Hypothalamus (tissue), 51 donors: ENCODE results near the gene RNASET2.
"Not testable (repeated sequence)": the region's sequence is repeated elsewhere in the genome, so short reads cannot be mapped to it uniquely, and the experiment has no call there.

Experiments used
- DNase-seq, 51 donors: peaks; one replicate each; lab custom pipeline; 2025; lab: John Stamatoyannopoulos, UW

RNASET2 gene

DNA sequence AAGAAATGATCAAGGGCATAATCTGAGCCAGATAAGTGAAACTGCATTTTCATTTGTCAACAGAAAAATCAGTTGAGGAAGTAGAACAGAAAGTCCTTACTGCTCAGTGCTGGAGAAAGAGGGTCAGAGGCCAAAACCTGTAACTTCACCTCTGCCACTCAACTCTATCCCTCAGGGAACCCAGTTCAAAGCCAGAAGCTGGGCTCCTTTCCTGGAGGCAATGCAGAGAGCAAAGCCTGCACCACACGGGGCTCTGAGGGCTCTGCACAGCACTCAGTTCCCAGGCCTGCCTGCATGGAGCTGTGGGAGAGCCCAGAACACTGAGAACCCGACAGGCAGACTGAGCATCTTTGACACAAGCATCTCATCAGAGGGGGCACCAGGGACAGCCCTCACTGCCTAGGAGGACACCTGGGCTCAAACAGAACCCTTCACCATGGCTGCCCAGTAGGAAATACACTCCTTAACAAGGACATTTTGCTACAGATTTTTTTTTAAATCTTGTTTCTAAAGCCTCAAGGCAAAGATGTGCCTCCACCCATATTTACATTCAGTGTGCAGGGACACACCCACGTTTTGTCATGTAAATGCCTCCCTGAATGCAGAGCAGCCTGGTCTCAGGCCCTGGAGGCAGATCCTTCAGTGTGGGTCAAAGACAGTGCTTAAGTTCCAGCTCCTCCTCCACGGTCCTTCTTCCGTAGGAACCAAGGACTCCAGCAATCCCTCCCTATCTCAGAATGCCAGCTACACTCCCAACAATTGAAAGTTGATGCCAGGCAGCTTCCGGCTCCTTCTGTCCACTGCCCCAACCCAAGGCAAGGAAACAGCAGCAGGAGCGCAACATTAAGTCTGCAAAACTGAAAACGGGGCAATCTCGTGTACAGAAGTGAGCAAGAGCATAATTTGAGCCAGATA lies 6.6 kb downstream of the RNASET2 start:
- no peak for DNase-seq

DNA sequence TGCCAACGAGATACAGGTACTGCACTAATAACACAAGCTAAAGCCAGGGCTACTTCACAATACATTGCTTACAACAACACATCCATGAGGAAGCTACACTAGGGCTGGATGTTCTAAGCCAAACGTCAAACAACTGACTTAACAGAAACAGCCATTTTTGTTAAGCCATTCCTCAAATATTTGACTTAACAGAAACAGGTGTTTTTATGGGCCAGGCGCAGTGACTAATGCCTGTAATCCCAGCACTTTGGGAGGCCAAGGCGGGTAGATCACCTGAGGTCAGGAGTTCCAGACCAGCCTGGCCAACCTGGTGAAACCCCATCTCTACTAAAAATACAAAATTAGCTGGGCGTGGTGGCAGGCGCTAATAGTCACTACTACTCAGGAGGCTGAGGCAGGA lies 7.6 kb downstream of the RNASET2 start:
- DNase-seq = not testable (repeated sequence)

DNA sequence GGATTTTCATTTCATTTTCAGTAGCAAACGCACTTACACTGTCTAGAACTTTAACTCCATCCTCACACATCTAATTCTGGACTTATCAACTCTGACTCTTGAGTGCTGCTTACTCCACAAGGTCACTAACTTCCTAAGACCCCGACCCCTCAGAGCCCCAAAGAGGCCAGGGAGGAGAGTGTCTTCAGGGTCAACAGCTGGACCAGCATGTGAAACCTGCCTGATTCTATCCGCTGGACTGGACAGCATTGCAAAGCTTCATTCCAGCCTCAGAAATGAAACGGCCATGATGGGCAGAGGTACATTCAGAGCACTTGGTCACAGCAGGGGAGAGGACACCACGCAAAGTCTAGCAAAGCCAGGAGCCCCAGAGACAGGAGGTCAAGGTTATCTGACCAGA lies 9.1 kb downstream of the RNASET2 start:
- DNase-seq = no peak

DNA sequence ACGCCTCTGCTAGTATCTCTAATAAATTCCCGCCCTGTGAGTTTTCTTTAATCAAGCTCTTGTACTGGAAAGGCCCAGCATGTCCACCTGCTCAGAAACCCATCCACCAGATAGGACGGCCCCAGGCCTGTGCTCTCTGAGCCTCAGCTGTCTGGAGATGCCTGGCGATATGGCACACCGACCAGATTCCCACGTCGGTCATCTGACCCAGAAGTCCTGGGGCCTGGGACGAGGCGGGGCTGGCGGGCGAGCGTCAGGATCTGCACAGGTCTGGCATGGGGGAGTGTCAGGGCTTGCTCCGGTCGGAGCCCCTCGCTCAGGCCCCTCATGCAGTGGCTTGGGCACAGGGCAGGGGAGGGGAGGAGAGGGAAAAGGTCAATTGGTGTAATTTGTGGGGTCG lies 10.2 kb downstream of the RNASET2 start:
- DNase-seq = no peak

DNA sequence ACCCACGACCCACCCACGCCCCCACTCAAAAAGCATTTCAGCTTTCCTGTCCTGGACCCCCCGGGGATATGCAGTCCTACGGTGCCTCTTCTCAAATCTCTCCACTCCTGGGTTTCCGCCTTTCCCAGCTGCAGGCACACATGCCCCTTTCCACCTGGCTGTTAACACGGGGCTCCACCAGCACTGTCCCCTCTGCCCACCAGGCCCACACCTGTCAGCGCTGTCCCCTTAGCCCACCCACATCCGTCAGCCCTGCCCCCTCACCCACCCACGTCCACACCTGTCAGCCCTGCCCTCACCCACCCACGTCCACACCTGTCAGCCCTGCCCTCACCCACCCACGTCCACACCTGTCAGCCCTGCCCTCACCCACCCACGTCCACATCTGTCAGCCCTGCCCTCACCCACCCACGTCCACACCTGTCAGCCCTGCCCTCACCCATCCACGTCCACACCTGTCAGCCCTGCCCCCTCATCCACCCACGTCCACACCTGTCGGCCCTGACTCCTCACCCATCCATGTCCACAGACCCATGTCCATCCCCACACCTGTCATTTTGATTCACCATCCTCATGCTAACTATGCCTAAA lies 11.6 kb downstream of the RNASET2 start:
- DNase-seq = no peak

DNA sequence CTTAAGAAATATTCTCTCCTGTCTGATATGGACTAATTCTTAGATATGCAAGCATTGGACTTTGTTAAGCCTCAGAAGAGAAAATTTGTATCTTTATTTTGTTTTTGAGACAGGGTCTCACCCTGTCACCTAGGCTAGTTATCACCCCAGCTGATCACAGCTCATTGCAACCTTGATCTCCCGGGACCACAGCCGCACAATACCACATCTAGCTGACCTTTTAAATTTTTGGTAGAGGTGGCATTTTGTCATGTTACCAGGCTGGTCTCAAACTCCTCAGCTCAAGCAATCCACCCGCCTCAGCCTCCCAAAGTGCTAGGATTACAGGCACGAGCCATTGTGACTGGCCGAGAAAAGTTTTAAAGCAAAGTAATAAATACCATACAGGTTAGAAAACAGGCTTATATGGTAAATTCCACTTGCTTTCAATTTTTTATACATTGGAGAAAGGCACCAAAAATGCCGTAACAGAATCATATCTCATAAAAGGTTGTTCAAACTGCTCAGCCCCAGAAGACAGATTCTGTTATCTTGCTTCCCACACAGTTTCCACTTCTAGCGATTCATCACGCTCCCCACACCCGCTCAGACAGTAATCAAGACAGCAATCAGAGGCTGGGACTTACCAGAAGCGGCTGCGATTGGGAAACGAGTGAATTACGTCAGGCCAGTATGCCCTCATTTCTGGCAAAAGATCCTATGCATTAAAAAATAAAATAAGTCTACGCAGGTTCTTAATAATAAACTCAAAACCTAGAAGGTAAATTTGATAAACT lies 13.8 kb downstream of the RNASET2 start:
- peak in 2 of 51 donors; percentile 36 to 46 for DNase-seq

DNA sequence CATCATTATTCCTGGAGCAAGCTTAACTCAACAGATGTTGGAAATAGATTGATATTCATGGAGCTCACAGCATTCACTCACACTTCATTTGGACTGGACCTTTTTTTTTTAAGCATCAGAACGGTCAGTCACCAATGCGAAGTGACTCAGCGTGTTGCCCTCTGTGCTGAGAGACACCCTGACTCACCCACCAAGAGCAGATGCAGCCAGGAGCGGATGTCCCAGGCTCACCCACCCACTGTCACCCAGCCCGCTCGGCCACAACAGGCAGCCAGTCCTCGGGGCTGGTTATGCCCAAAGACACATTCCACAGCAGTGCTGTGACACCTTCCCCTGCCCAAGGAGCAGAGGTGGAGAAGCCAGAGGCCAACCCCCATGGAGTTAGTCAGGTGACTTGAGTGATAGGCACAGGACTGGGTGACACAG lies 15.7 kb downstream of the RNASET2 start:
- DNase-seq = peak in 1 of 51 donors; percentile 31

DNA sequence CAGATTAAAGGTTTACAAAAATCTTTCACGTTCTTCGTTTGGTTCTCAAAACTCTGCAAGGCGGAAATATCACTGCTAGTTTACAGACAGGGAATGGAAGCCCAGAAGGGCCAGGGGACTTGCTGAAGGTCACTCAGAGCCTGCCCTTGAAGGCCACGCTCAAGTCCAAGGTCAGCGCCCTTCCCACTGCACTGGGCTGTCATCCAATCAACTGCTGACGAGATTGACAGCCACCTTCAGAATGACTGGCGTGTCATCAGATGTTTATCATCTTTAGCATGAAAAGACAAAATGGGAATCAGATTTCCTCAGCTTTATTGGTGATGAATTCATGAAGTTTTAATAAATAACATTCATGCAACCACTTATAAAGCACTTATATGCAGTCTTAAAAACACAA lies 16.5 kb downstream of the RNASET2 start:
- DNase-seq = no peak

DNA sequence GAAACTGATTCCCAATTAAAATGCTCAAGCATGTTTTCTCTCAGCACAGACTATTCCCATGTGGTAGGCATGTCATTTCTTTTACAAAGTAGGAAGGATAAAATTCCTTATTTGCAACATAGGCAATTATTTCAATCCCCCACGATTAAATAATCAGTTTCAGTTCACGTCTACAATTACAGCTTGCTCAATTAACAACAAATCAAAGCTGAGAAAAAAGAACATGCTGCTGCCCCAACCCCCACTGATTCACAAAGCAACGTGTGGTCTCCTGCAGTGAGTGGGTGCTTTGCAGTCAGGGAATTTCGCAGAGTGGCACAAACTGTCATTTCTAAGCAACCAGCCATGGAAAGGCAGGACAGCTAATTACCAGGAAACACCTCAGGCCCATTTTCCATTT lies 17.0 kb downstream of the RNASET2 start:
- DNase-seq = peak in 1 of 51 donors; percentile 41

DNA sequence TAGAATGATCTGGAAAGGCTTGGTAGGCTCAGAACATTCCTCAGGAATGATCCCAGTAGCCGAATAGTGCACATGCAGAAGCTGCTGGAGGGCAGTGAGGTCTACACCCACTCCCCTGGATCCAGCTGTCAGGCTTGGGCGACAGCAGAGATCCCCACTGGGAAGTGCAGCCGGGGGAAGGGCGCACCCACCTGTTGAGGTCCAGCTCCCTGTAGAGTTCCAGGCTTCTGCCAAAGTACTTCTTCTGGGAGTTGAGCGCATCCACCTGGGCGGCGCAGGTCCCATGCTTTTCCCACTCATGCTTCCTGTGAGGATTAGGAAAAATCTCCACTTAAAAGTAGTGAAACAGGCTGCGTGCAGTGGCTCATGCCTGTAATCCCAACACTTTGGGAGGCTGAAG lies 17.6 kb downstream of the RNASET2 start:
- DNase-seq = no peak

DNA sequence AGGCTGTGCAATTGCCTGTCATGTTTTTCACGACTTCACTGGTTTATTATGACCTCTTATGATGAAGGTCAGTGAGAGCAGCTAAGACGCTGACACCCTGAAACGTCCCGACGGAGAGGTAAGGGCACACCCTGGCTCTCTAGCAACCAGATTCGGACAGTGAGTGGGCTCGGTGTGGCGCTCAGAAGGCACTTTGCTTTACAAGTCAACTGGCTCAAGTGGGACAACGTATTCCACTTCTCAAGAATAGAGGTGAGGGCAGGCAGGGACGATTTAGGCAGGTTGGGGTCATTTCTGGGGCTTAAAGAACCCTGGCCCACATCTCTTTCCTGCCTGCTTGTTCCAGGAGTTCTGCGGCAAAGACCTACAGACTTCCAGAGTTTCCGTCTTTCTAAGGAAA lies 18.2 kb downstream of the RNASET2 start:
- DNase-seq = no peak

DNA sequence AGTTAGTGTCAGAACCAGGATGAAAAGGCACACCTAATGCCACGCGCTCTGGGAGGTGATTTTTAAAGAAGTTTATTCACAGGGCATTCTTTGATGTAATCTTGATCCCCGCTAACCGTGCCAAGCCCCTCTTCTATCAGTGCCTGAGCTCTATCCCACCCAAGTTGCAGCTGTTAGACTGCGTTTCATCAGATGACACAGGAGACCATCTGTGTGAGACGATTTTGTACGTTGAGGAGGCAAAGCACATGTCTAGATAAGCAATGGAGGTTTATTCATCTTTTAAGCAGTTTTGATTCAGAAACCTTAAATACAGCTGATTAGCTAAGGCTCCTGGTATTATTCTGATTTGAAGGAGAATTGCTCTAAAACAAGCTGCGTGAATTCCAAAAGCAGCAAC lies 18.6 kb downstream of the RNASET2 start:
- DNase-seq = no peak

DNA sequence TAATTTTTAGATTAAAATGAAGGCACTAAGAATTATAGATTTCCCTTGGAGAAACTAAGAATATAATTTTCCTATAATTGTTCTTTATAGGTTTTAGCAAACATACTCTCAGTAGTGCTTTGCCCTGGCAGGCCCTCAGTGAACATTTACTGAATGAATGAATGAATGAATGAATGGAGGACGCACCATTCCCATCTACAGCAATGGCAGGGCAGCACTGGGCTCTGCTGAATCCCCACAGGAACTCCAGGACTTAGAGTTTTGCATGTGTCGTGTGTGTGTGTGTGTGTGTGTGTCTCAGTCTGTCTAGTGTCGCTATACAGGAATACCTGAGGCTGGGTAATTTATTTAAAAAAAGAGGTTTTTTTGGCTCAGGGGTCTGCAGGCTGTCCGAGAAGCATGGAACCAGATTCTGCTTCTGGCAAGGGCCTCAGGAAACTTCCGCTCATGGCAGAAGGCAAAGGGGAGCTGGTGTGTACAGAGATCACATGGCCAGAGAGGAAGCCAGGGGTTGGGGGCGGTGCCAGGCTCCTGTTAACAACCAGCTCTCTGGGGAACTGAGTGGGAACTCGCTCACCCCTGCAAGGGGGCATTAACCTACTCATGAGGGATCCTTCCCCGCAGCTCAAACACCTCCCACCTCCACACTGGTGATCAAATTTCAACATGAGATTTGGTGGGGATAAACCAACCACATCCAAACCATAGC lies 20.1 kb downstream of the RNASET2 start:
- peak in 2 of 51 donors; percentile 19 to 23 for DNase-seq

DNA sequence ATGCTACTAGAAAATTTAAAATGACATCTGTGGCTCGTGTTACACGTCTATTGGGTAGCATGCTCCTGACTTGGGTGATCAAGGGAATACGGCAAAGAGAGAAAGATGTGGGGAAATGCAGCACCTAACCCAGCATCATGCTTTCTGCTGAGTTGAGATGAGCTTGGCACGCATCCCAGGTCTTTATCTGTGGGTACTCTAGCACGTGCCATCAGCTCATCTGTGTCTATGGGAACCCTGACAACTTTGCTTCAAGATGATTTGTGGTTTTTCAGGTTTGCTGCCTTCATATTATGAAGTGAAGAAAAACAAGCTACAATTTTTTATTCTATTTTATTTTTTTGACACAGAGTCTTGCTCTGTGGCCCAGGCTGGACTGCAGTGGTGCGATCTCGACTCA lies 21.0 kb downstream of the RNASET2 start:
- no peak for DNase-seq

DNA sequence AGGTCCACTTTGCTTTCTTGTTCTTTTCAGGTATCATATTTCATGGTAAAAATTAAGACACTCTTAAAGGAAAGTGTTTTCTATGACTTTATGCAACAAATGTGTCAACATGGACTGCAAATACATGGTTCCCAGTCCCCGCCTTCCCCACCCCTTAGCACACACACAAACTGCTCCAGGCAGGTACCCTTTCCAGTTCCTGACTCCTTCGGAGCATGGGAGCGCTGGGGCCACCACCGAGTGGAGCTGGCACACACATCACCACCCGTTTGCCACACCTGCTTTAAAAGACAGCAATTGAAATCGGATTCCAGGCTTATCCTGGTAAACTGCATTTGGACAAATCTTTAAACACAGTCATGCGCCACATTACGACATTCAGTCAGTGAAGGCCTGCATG lies 22.2 kb downstream of the RNASET2 start:
- no peak for DNase-seq

DNA sequence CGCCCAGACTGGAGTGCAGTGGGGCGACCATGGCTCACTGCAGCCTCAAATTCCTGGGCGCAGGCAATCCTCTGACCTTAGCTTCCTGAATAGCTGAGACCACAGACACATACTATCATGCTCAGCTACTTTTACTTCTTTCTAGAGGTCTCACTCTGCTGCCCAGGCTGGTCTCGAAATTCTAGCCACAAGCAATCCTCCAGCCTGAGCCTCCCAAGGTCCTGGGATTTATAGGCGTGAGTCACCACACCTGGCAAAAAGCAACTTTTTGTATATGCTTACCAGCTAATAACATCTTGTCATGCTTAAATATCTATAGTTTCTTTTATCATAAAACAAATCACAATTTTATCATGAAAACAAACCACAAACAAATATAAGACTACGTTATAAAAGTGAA lies 23.0 kb downstream of the RNASET2 start:
- no peak for DNase-seq

DNA sequence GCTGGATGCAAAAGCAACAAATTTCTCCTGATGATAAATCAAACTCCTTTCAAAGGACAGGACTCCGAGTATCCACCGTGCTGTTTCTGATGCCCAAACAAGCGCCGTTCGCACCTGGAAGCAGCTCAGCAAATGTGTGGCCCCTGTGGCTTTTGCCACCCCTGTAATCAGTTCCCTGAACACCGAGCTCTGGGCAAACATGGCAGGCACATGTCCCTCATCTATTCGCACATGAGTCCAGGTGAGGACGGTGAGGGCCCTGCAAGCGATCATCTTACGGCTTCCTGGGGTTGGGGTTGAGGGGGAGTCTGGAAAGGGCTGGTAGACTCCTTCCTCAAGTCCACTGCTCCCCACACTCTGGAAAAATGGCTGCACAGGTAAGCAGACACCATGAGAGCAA lies 23.7 kb downstream of the RNASET2 start:
- no peak for DNase-seq

DNA sequence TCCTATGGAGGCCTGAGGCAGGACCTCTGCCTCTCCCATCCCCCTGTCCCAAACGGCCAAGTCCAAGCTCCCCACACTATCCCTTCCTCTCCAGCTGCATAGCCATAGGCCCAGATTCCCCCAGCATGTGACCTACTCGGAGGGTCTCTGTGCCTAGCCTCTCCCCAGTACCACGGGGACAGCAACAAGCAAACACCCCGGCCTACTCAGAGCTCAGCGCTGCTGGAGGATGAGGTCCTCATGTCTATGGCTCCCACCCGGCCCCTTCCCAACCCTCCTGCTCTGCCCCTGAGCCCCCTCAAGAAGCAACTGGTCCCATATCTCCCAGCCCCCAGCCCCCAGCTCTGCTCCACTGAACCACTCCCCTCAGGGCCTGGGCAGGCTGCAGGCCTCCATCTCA lies 24.2 kb downstream of the RNASET2 start:
- no peak for DNase-seq

DNA sequence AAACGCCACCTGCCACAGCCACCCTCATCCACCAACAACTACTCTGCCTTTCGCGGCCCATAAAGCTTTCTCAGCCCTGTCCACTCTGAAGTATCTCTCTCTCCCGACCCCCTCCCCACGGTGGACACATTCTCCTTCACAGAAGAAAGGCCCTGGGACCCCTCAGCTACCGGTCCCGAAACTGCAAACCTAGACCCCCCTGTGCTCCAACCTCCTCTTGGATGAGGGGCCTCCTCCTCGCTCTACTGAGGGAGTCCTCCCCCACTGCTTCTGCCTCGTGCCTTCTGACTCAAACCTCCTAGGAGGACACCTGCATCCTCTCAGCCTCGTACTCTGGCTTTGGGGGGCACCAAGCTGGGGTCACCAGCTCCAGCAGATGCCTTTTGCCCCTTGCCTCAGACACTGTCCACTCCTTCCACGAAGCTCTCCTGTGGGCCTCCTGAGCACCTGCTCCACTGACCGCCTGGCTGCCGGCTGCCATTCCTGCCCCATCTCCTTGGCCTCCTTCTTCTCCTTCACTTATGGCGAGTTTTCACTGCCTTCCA lies 24.9 kb downstream of the RNASET2 start:
- DNase-seq = no peak

DNA sequence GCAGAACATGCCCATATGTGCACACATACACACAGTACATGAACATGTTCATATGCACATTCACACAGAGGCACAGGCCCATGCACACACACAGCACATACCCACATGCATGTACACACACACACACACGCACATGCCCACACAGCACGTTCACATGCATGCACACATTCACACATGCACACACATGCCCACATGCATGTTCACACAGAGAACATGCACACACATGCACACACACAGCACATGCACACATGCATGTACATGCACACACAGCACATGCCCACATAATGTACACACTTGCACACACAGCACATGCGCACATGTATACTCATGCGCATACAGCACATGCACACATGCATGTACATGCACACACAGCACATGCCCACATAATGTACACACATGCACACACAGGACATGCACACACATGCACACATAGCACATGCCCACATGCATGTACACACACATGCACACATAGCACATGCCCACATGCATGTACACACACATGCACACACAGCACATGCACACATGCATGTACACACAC lies 25.9 kb downstream of the RNASET2 start:
- no peak for DNase-seq
